Activated CD4-positive, alpha-beta memory T cell treated with anti-CD3 and anti-CD28 coated beads for 36 hours (primary cell): ENCODE measurements around the gene FPGS. TPM values are rescaled to one million over a fixed set of nuclear protein-coding genes. Genes with fewer than 3 reads are reported as not detected.

ENCODE experiments used
- CTCF ChIA-PET: fragments of 350-600 bp; sonication (Branson Sonifier 250); formaldehyde crosslinking; loops from one replicate; lab custom pipeline; 2021; ENCODE audit warnings: antibody characterized with exemption, inconsistent platforms; lab: Charles Lee
- POLR2A ChIA-PET: fragments of 350-600 bp; sonication (Branson Sonifier 250); formaldehyde crosslinking; loops from one replicate; lab custom pipeline; 2021; ENCODE audit warnings: antibody characterized with exemption; lab: Charles Lee
- DNase-seq: peaks from one replicate; pipeline ENCODE4 v3.0.0-alpha.2; 2020
- H3K27ac Mint-ChIP-seq: one replicate; pipeline ENCODE4 v1.8.0; 2021; ENCODE audit warnings: mixed read lengths
- H3K27me3 Mint-ChIP-seq: one replicate; pipeline ENCODE4 v1.8.0; 2021; ENCODE audit warnings: mixed read lengths
- H3K36me3 Mint-ChIP-seq: one replicate; pipeline ENCODE4 v1.8.0; 2021; ENCODE audit warnings: mixed read lengths
- H3K4me1 Mint-ChIP-seq: one replicate; pipeline ENCODE4 v1.8.0; 2021; ENCODE audit warnings: low read depth, mixed read lengths
- H3K4me3 Mint-ChIP-seq: one replicate; pipeline ENCODE4 v1.8.0; 2021; ENCODE audit warnings: mild to moderate bottlenecking, mixed read lengths
- H3K9me3 Mint-ChIP-seq: one replicate; pipeline ENCODE4 v1.8.0; 2021; ENCODE audit warnings: mixed read lengths
- intact Hi-C: fragments of 100-400 bp; cut with micrococcal nuclease; formaldehyde crosslinking; loops from one replicate; pipeline ENCODE4 v1.15.1; 2023
- total RNA-seq, 2 experiments: library from RNA; stranded (reverse); gene quantifications; one replicate each; pipeline ENCODE4 v1.2.3, GENCODE V29; 2021

FPGS gene
- total RNA-seq, 2 experiments from 2014 or later, result 80.0 to 83.9 TPM

DNA sequence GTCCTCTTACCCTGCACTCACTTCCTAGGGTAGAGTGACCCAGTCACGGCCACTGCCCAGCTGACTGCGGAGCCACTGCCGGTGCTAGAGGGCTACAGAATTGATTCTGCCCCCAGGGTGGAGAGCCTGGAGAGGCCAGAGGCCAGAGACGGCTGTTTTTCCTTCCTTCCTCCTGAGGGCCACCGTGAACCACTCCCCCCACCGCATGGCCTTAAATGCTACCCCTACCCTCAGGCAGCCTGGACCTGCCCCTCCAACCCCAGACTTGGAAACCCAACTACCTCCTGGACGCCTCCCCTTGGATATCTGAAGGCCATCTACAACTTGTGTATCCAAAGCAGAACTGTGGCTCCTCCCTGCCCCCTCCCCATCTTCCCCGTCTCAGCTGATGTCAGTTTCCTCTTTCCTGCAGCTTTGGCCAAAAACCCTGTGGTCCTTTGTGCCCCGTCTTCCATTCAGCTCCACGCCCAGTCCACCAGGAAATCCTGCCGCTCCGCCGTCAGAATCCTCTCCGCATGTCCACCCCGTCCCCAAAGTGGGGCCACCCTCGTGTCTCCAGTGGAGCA, 40.5 kb upstream of the FPGS start:
- DNase-seq, result no peak
- H3K4me3 Mint-ChIP-seq, result no peak overlapping the region
- peaks cover 22% of the 10 kb centered on the region for H3K36me3 Mint-ChIP-seq
- no peaks in the 10 kb centered on the region for H3K27me3 Mint-ChIP-seq
- intact Hi-C loops, result no loop called here
- no peaks in the 10 kb centered on the region for H3K9me3 Mint-ChIP-seq
- peaks cover 24% of the 10 kb centered on the region for H3K4me1 Mint-ChIP-seq
- H3K27ac Mint-ChIP-seq, result no peak overlapping the region
- ChIA-PET CTCF (interaction anchor here (1.1 to 11.7 kb wide), 4 partner anchors 23 to 159 kb away, joined by 3 to 131 read pairs (median 6); partner anchors contain the start of genes CDK9 and TOR2A), POLR2A (no interaction called here)

DNA sequence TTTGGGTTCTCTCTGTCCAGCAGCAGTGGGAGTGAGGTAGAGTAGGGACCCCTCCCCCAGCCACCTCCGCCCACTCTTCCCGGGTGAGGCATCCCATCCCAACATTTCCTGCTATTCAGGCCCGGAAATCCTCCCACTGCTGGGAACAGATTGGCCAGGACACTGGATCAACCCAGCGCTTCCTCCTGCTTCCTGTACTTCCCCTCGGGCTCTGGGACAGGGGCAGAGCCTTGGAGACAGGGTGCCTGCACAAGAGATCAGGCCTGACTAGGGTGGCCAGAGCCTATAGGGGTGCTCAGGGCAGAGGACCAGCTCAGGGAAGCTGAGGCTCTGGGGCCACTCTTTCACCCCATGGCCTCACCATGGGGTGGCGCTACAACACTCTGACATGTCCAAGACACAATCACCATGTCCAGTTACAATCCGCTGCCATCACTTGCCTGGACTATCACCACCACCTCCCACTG, 38.7 kb upstream of the FPGS start:
- no peak overlapping the region for H3K4me3 Mint-ChIP-seq
- CTCF ChIA-PET, result interaction anchor here (0.6 to 11.7 kb wide), 10 partner anchors 14 to 560 kb away, joined by 3 to 131 read pairs (median 5); partner anchors contain the start of genes CDK9, SH2D3C and ST6GALNAC4
- H3K27ac Mint-ChIP-seq, result peak overlapping the region; percentile 23

DNA sequence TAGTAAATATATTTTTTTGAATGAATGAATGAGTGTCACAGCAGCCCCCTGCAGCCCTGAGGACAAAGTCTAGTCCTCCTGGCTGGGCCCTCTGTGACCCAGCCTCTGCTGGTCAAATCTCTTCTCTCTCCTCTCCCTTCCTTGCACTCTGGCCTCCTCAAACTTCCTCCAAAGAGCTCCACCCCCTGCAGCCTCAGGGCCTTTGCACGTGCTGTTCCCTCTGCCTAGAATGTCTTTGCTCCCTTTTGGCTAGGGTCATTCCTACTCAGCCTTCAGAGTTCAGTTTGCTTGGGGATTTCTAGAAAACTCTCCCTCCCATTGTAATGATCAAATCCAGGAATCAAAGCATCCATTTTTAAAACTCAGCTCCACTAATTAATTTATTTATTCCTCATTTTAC, 37.3 kb upstream of the FPGS start:
- Mint-ChIP-seq H3K36me3 (peaks cover 28% of the 10 kb centered on the region), H3K27ac (no peak overlapping the region), H3K4me3 (no peak overlapping the region), H3K9me3 (no peaks in the 10 kb centered on the region), H3K4me1 (peaks cover 54% of the 10 kb centered on the region), H3K27me3 (no peaks in the 10 kb centered on the region)
- intact Hi-C loops, result no loop called here
- no peak for DNase-seq
- CTCF ChIA-PET, result interaction anchor here (0.6 to 11.7 kb wide), 6 partner anchors 12 to 156 kb away, joined by 3 to 131 read pairs (median 6); partner anchors contain the start of genes CDK9 and TOR2A
- POLR2A ChIA-PET, result interaction anchor here (0.8 kb wide), 1 partner anchor 21 kb away, joined by 3 read pairs; no protein-coding TSS in a partner anchor

More for the DNA sequence above, 38.7 kb upstream of the FPGS start:
- intact Hi-C loops, result no loop called here
- POLR2A ChIA-PET, result no interaction called here
- no peaks in the 10 kb centered on the region for H3K27me3 Mint-ChIP-seq
- peaks cover 41% of the 10 kb centered on the region for H3K4me1 Mint-ChIP-seq
- H3K9me3 Mint-ChIP-seq, result no peaks in the 10 kb centered on the region
- peaks cover 23% of the 10 kb centered on the region for H3K36me3 Mint-ChIP-seq
- DNase-seq, result peak; percentile 61

DNA sequence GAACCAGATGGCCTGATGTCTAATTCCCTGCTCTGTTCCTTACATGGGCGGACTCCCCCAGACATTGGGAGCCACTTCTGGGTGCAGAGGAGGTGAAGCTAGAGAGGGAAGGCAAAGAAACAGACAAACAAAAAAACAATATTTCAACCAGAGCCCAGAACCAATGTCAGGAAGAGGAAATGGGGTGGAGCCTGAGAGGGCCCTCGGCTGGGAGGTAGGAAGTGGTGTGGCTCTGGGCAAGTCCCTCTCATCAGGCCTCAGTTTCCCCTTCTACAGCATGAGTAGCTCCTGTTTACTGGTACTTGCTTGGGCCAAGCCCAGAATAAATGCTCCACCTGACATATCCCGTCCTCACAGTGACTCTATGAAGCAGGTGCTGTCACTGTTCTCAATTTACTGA, 35.3 kb upstream of the FPGS start:
- peak overlapping the region; percentile 13 for H3K4me3 Mint-ChIP-seq
- peak; percentile 26 for DNase-seq
- H3K9me3 Mint-ChIP-seq, result no peaks in the 10 kb centered on the region
- intact Hi-C loops, result no loop called here
- CTCF ChIA-PET, result interaction anchor here (0.7 to 11.7 kb wide), 7 partner anchors 11 to 154 kb away, joined by 3 to 131 read pairs (median 8); partner anchors contain the start of genes CDK9, SH2D3C and TOR2A
- no peaks in the 10 kb centered on the region for H3K27me3 Mint-ChIP-seq
- peaks cover 31% of the 10 kb centered on the region for H3K36me3 Mint-ChIP-seq
- peaks cover 68% of the 10 kb centered on the region for H3K4me1 Mint-ChIP-seq
- peak overlapping the region; percentile 92 for H3K27ac Mint-ChIP-seq
- POLR2A ChIA-PET, result interaction anchor here (1.8 to 2.7 kb wide), 2 partner anchors 11 to 18 kb away, joined by 7 to 10 read pairs; partner anchors contain the start of genes CDK9 and SH2D3C

DNA sequence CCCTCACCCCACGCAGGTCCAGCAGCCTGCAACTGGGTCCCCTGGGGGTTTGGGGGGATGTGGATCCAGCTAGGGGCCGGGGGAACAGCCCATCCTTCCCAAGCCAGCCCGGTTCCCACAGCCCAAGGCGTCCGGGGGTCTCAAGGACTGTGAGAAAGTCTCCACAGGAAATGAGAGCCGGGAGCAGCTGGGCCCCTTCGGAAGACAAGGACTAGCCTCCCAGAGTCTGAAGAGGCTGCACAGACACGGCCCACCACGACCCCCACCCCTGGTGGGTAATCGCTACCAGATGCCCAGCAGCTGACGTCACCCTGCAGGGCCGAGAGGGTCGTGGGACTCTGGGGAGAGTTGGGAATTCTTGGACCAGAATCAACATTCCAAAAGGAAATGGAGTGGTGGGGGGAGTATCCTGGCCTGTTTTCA, 34.8 kb upstream of the FPGS start:
- no peak overlapping the region for H3K4me3 Mint-ChIP-seq
- peaks cover 68% of the 10 kb centered on the region for H3K4me1 Mint-ChIP-seq
- peaks cover 31% of the 10 kb centered on the region for H3K36me3 Mint-ChIP-seq
- ChIA-PET POLR2A (interaction anchor here (1.8 to 2.7 kb wide), 2 partner anchors 11 to 17 kb away, joined by 7 to 10 read pairs; partner anchors contain the start of genes CDK9 and SH2D3C), CTCF (interaction anchor here (1.0 to 11.7 kb wide), 5 partner anchors 17 to 154 kb away, joined by 3 to 131 read pairs (median 10); partner anchors contain the start of genes CDK9 and TOR2A)
- peak overlapping the region; percentile 92 for H3K27ac Mint-ChIP-seq
- no peaks in the 10 kb centered on the region for H3K27me3 Mint-ChIP-seq
- no peaks in the 10 kb centered on the region for H3K9me3 Mint-ChIP-seq
- intact Hi-C loops, result no loop called here
- DNase-seq, result no peak

DNA sequence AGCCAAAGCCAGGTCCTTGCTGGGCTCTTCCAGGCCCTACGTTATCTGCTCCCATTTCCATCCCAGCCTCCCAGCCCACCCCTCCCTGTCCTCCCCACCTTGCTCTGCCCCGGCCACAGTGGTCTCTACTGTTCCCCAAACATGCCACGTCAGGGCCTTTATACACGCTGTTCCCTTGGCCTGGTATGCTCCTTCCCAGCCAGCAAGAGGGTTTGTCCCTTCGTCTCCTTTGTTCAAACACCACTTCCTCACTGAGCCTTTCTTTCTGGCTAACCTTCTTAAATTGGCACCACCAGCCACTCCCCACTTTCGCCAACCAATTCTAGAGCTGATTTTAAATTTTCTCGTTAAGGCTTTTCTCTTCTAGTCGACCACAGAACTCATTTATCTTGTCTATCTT, 34.0 kb upstream of the FPGS start:
- DNase-seq, result no peak
- Mint-ChIP-seq H3K36me3 (peaks cover 32% of the 10 kb centered on the region), H3K4me1 (peaks cover 62% of the 10 kb centered on the region), H3K27ac (peak overlapping the region; percentile 73), H3K4me3 (no peak overlapping the region), H3K27me3 (no peaks in the 10 kb centered on the region), H3K9me3 (no peaks in the 10 kb centered on the region)
- CTCF ChIA-PET, result interaction anchor here (1.2 to 11.7 kb wide), 5 partner anchors 16 to 153 kb away, joined by 3 to 131 read pairs (median 29); partner anchors contain the start of genes CDK9 and TOR2A
- intact Hi-C loops, result no loop called here
- POLR2A ChIA-PET, result interaction anchor here (2.7 to 3.3 kb wide), 2 partner anchors 10 to 17 kb away, joined by 10 to 19 read pairs; partner anchors contain the start of genes CDK9 and SH2D3C

DNA sequence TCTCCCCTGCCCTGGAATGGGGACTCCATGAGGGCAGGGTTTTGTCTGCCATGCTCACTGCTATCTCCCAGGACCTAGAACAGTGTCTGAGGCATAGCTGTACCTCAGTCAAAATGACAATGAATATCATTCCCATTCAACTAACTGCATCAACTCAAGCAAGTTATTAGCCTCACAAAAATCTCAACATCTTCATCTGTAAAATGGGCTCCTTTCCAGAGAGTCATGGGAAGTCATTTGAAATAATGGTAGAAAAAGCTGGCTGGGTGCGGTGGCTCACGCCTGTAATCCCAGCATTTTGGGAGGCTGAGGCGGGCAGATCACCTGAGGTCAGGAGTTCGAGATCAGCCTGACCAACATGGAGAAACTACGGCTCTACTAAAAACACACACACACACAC, 33.6 kb upstream of the FPGS start:
- no peaks in the 10 kb centered on the region for H3K27me3 Mint-ChIP-seq
- POLR2A ChIA-PET, result interaction anchor here (2.7 to 3.3 kb wide), 2 partner anchors 10 to 16 kb away, joined by 10 to 19 read pairs; partner anchors contain the start of genes CDK9 and SH2D3C
- H3K4me1 Mint-ChIP-seq, result peaks cover 61% of the 10 kb centered on the region
- intact Hi-C loops, result no loop called here
- peaks cover 35% of the 10 kb centered on the region for H3K36me3 Mint-ChIP-seq
- peak overlapping the region; percentile 73 for H3K27ac Mint-ChIP-seq
- no peak overlapping the region for H3K4me3 Mint-ChIP-seq
- CTCF ChIA-PET, result interaction anchor here (1.2 to 11.7 kb wide), 6 partner anchors 10 to 152 kb away, joined by 3 to 131 read pairs (median 19); partner anchors contain the start of genes CDK9, SH2D3C and TOR2A
- DNase-seq, result no peak
- no peaks in the 10 kb centered on the region for H3K9me3 Mint-ChIP-seq

DNA sequence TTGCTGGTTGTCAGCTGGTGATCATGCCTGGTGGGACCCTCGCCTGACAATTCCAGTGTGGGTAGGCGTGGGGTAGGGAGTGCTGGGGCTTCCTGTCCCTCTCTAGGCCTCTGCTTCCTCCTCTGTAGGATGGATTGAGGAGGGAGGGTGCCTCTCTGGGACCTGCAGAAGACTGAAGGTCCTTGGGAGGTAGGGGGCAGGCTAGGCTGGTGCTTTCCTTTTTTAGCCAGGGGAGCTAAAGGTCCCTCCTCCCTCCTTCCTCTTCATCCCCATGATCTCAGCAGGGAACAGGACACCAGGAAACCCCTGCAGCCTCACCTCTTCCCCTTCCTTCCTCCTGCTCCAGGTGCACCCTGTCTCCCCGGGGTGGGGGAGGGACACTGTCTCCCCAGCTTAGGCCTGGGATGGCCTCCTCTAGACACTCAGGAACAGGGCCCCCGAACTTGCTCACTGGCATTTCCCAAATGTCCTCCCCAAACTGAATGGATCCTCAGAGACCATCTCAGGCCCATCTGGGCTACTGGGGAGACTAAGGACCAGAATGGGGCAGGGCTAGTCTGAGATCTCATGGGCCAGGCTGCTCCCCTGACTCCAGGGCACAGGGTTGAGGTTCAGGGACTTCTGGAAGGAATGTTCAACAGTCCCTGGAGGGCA, 32.6 kb upstream of the FPGS start:
- intact Hi-C loops, result loop anchor here (2.0 to 10.0 kb wide), 3 partner anchors 33 to 295 kb away; partner anchors contain the start of genes FPGS, NAIF1 and SLC25A25
- Mint-ChIP-seq H3K4me3 (peak overlapping the region; percentile 89), H3K27ac (peak overlapping the region; percentile 85), H3K27me3 (no peaks in the 10 kb centered on the region), H3K4me1 (peaks cover 60% of the 10 kb centered on the region), H3K36me3 (peaks cover 36% of the 10 kb centered on the region), H3K9me3 (no peaks in the 10 kb centered on the region)
- no peak for DNase-seq
- POLR2A ChIA-PET, result interaction anchor here (0.6 to 3.3 kb wide), 6 partner anchors 9 to 451 kb away, joined by 5 to 19 read pairs (median 6); partner anchors contain the start of genes FPGS and SH2D3C
- CTCF ChIA-PET, result interaction anchor here (0.8 to 11.7 kb wide), 8 partner anchors 9 to 180 kb away, joined by 3 to 131 read pairs (median 7); partner anchors contain the start of genes CDK9, SH2D3C and TOR2A

DNA sequence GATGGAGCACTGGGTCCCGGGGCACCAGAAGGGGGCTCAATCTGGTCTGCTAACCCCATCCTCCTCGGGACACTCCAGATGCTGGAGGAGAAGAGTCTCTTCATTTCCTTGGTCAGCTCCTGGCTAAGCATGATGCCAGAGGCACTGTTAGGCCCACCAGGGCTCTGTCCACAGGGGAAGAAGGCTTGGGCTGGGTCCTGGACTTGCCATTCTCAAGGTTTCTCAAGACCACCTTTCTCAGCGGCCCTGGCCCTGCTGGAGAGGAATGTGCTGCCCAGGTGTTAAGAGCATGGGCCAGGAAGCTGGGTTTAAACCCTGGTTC, 32.1 kb upstream of the FPGS start:
- peak overlapping the region; percentile 89 for H3K4me3 Mint-ChIP-seq
- H3K27me3 Mint-ChIP-seq, result no peaks in the 10 kb centered on the region
- DNase-seq, result no peak
- peaks cover 55% of the 10 kb centered on the region for H3K4me1 Mint-ChIP-seq
- no peaks in the 10 kb centered on the region for H3K9me3 Mint-ChIP-seq
- POLR2A ChIA-PET, result interaction anchor here (0.6 to 3.3 kb wide), 9 partner anchors 8 to 451 kb away, joined by 3 to 19 read pairs (median 6); partner anchors contain the start of genes FPGS, SH2D3C and TOR2A
- intact Hi-C loops, result loop anchor here (2.0 to 10.0 kb wide), 3 partner anchors 32 to 294 kb away; partner anchors contain the start of genes FPGS, NAIF1 and SLC25A25
- peaks cover 35% of the 10 kb centered on the region for H3K36me3 Mint-ChIP-seq
- CTCF ChIA-PET, result interaction anchor here (0.6 to 11.7 kb wide), 11 partner anchors 8 to 266 kb away, joined by 3 to 131 read pairs (median 5); partner anchors contain the start of genes CDK9, SH2D3C and TOR2A
- H3K27ac Mint-ChIP-seq, result peak overlapping the region; percentile 85

DNA sequence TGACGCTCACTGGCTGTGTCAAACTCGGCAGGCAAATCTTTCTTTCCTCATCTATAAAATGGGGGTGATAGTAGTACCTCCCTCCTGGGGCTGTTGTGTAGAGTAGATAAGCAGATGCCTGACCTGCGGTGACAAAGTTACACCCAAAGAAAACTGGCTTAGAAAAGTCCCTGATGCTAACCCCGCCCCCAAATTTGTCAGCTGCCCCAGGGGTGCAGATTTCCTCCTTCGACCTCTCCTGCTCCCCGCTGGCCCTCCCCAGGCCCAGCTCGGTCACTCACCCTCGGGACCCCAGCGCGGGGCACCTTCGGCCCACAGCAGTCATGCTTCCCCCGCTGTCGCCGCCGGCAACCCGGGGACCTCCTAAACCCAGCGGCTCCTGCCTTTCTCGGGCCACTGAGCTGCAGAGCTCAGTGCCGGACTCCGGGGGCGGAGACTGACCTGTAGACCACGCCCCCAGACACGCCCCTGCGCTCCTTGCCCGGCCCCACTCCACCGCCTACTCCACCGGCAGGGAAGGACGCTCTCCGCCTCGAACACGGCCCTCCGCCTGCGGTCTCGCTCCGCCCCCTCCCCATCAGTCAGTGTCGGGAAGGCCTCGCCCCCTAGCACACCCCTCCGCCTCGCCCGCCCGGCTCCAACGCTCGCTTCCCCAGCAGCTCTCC, 31.6 kb upstream of the FPGS start:
- H3K4me1 Mint-ChIP-seq, result peaks cover 56% of the 10 kb centered on the region
- intact Hi-C loops, result loop anchor here (1.0 to 10.0 kb wide), 6 partner anchors 14 to 294 kb away; partner anchors contain the start of genes FPGS, NAIF1, PTRH1 and SLC25A25
- peaks cover 32% of the 10 kb centered on the region for H3K36me3 Mint-ChIP-seq
- CTCF ChIA-PET, result interaction anchor here (0.6 to 11.7 kb wide), 10 partner anchors 8 to 267 kb away, joined by 3 to 131 read pairs (median 6); partner anchors contain the start of genes CDK9, SH2D3C and TOR2A
- POLR2A ChIA-PET, result interaction anchor here (0.6 to 3.3 kb wide), 10 partner anchors 8 to 321 kb away, joined by 3 to 19 read pairs (median 6); partner anchors contain the start of genes CDK9, FPGS, SH2D3C and TOR2A
- no peaks in the 10 kb centered on the region for H3K27me3 Mint-ChIP-seq
- peak overlapping the region; percentile 85 for H3K27ac Mint-ChIP-seq
- peak overlapping the region; percentile 89 for H3K4me3 Mint-ChIP-seq
- no peaks in the 10 kb centered on the region for H3K9me3 Mint-ChIP-seq
- peak; percentile 99 for DNase-seq
